Natural killer cell (primary cell): ENCODE data around the gene CCNF. TPM values are rescaled to one million over a fixed set of nuclear protein-coding genes. Genes with fewer than 3 reads are reported as not detected.
"Not testable (repeated sequence)": the region's sequence is repeated elsewhere in the genome, so short reads cannot be mapped to it uniquely, and the experiment has no call there.

Source experiments
- ATAC-seq, 3 donors: fragments of 150-1000 bp in 2 of 3; fragments of 200-7000 bp in 1 of 3; cut with Tn5 transposase; 1 replicate in 1 of 3; 2 replicates in 2 of 3; pipeline ENCODE4 v1.10.0; 2021; ENCODE audit warnings: mild to moderate bottlenecking in 2 of 3, moderate library complexity in 2 of 3
- DNase-seq, 2 donors: peaks; one replicate each; pipeline versions ENCODE4 v3.0.0 to v3.0.0-alpha.2; 2013 to 2021; ENCODE audit warnings: mixed read lengths in 1 of 2
- H3K27ac ChIP-seq: one replicate; pipeline ENCODE4 v1.5.1; 2013; ENCODE audit warnings: mild to moderate bottlenecking, low read length
- H3K27me3 ChIP-seq: one replicate; pipeline ENCODE4 v1.6.1; 2013; ENCODE audit warnings: low read length; ENCODE audit not compliant: control insufficient read depth, insufficient read depth
- H3K36me3 ChIP-seq: one replicate; pipeline ENCODE4 v1.6.1; 2013; ENCODE audit warnings: low read length; ENCODE audit not compliant: control insufficient read depth, insufficient read depth
- H3K4me1 ChIP-seq: one replicate; pipeline ENCODE4 v1.6.1; 2013; ENCODE audit warnings: low read length; ENCODE audit not compliant: control insufficient read depth, insufficient read depth
- H3K4me3 ChIP-seq: one replicate; pipeline ENCODE4 v1.5.1; 2013; ENCODE audit warnings: low read length
- H3K9me3 ChIP-seq: one replicate; pipeline ENCODE4 v1.6.1; 2013; ENCODE audit warnings: low read length; ENCODE audit not compliant: control insufficient read depth, insufficient read depth
- H3K27ac Mint-ChIP-seq, 2 donors: one replicate each; pipeline ENCODE4 v1.8.0; 2022; ENCODE audit warnings: mild to moderate bottlenecking in 2 of 2, mixed read lengths in 2 of 2, moderate library complexity in 1 of 2
- H3K27me3 Mint-ChIP-seq, 2 donors: one replicate each; pipeline ENCODE4 v1.8.0; 2022; ENCODE audit warnings: low read depth in 2 of 2, mixed read lengths in 2 of 2
- H3K36me3 Mint-ChIP-seq: one replicate; pipeline ENCODE4 v1.8.0; 2022; ENCODE audit warnings: mixed read lengths
- H3K4me1 Mint-ChIP-seq, 2 donors: one replicate each; pipeline ENCODE4 v1.8.0; 2022; ENCODE audit warnings: mixed read lengths in 2 of 2
- H3K4me3 Mint-ChIP-seq: one replicate; pipeline ENCODE4 v1.8.0; 2022; ENCODE audit warnings: mild to moderate bottlenecking, moderate library complexity, mixed read lengths
- H3K9me3 Mint-ChIP-seq, 2 donors: one replicate each; pipeline ENCODE4 v1.8.0; 2022; ENCODE audit warnings: mixed read lengths in 2 of 2
- WGBS: methylation state at CpG from one replicate; pipeline ENCODE4 v1.1.7; 2013; ENCODE audit warnings: missing lambda C conversion rate; ENCODE audit not compliant: insufficient coverage; 5-methylcytosine and 5-hydroxymethylcytosine counted together
- intact Hi-C: fragments of 100-400 bp; cut with micrococcal nuclease; formaldehyde crosslinking; loops from one replicate; pipeline ENCODE4 v1.14.2; 2022
- total RNA-seq, 4 donors: library from RNA; stranded (reverse); fragments of 120-200 nt in 1 of 4; gene quantifications; one replicate each; pipeline versions ENCODE4 v1.2.3 to v1.2.4, GENCODE V29; 2013 to 2022
- TF ChIP-seq, protein P1 (sequence below): fragments of 200-600 bp; IDR thresholded peaks from one replicate; pipeline ENCODE4 v1.8.0; 2022; ENCODE audit warnings: antibody characterized with exemption

The CCNF gene
- total RNA-seq, 3 donors from 2014 or later (not counting 1 experiment from before 2014, with no cell fraction given) = 7.5 to 14.2 (median 8.4) TPM

DNA sequence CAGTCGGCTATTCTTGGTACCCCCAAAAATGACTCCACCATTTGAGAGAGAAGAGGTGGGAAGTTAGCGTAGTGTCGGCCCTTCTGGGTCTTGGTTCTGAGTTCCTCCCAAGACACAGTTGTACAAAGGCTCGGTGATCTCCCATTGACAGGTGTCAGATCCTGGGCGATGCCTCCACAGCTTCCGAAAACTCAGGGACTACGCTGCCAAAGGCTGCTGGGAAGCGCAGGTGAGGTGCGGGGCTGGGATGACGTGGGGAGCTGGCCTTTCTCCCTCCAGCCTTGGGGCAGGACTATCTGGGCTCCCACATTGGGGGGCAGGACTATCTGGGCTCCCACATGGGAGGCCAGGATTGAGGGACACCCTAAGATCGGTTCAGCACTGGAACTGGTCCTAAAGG lies 10.4 kb downstream of the CCNF start:
- Mint-ChIP-seq H3K4me3 (no peak overlapping the region), H3K36me3 (no peaks in the 10 kb centered on the region)
- intact Hi-C loops = no loop called here

DNA sequence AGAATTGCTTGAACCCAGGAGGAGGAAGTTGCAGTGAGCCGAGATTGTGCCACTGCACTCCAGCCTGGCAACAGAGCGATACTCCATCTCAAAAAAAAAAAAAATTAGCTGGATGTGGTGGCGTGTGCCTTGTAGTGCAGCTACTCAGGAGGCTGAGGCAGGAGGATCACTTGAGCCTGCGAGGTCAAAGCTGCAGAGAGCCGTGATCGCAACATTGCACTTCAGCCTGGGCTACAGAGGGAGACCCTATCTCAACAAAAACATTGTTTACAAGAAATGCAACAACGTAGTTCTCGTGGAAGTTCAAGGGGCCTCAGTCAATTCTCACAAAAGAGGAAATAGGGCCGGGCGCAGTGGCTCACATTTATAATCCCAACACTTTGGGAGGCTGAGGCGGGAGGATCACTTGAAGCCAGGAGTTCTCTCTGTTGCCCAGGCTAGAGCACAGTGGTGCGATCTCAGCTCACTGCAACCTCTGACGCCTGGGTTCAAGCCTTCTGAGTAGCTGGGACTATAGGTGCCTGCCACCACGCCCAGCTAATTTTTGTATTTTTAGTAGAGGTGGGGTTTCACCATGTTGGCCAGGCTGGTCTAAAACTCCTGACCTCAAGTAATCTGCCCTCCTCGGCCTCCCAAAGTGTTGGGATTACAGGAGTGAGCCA lies 12.0 kb downstream of the CCNF start:
- H3K36me3 Mint-ChIP-seq, H3K4me3 ChIP-seq, H3K9me3 ChIP-seq, H3K27ac ChIP-seq, H3K9me3 Mint-ChIP-seq, H3K27me3 Mint-ChIP-seq, H3K4me3 Mint-ChIP-seq, ATAC-seq, intact Hi-C loops, H3K27me3 ChIP-seq, DNase-seq, H3K27ac Mint-ChIP-seq: not testable (repeated sequence)
- Histone ChIP-seq H3K4me1 (peaks cover 35% of the 10 kb centered on the region), H3K36me3 (peaks cover 16% of the 10 kb centered on the region)
- peaks cover 17 to 19% of the 10 kb centered on the region in 2 donors for H3K4me1 Mint-ChIP-seq
- WGBS = 83% methylated on average over 14 of the region's 15 CpGs

More for the DNA sequence above, 10.4 kb downstream of the CCNF start:
- no peaks in the 10 kb centered on the region for H3K27me3 Mint-ChIP-seq
- H3K4me3 ChIP-seq = no peak overlapping the region
- no peaks in the 10 kb centered on the region for H3K9me3 ChIP-seq
- no peak for DNase-seq
- no peaks in the 10 kb centered on the region for H3K9me3 Mint-ChIP-seq
- H3K4me1 ChIP-seq = peaks cover 39% of the 10 kb centered on the region
- peaks cover 17 to 19% of the 10 kb centered on the region in 2 donors for H3K4me1 Mint-ChIP-seq
- peak overlapping the region; percentile 27 for H3K27ac ChIP-seq
- 97% methylated on average over 11 of the region's 11 CpGs for WGBS
- no peak for ATAC-seq
- TF ChIP-seq, protein P1, sequence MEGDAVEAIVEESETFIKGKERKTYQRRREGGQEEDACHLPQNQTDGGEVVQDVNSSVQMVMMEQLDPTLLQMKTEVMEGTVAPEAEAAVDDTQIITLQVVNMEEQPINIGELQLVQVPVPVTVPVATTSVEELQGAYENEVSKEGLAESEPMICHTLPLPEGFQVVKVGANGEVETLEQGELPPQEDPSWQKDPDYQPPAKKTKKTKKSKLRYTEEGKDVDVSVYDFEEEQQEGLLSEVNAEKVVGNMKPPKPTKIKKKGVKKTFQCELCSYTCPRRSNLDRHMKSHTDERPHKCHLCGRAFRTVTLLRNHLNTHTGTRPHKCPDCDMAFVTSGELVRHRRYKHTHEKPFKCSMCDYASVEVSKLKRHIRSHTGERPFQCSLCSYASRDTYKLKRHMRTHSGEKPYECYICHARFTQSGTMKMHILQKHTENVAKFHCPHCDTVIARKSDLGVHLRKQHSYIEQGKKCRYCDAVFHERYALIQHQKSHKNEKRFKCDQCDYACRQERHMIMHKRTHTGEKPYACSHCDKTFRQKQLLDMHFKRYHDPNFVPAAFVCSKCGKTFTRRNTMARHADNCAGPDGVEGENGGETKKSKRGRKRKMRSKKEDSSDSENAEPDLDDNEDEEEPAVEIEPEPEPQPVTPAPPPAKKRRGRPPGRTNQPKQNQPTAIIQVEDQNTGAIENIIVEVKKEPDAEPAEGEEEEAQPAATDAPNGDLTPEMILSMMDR = no peak
- no peaks in the 10 kb centered on the region for H3K27me3 ChIP-seq
- H3K27ac Mint-ChIP-seq = peak overlapping the region; percentile 78 to 79
- H3K36me3 ChIP-seq = peaks cover 10% of the 10 kb centered on the region

DNA sequence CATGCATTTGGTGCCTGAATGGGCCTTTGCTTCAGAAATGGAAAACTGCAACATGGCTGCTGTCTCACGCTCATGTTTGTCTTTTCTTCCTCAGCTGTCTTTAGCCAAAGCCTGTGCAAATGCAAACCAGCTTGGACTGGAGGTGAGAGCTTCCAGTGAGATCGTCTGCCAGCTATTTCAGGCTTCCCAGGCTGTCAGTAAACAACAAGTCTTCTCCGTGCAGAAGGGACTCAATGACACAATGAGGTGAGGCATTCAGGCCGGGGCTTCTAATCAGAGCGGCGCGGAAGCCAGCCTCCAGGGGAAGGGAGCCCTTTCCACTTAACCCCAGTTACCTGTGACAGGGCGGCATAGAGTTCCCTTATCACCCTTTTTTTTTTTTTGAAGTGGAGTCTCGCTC lies 14.3 kb downstream of the CCNF start:
- Histone ChIP-seq H3K36me3 (peaks cover 24% of the 10 kb centered on the region), H3K9me3 (no peaks in the 10 kb centered on the region), H3K4me1 (peaks cover 15% of the 10 kb centered on the region), H3K27ac (no peak overlapping the region), H3K4me3 (no peak overlapping the region), H3K27me3 (no peaks in the 10 kb centered on the region)
- ATAC-seq = no peak
- H3K4me3 Mint-ChIP-seq = no peak overlapping the region
- peaks cover 12 to 13% of the 10 kb centered on the region in 2 donors for H3K4me1 Mint-ChIP-seq
- H3K9me3 Mint-ChIP-seq = no peaks in the 10 kb centered on the region
- no peak for DNase-seq
- TF ChIP-seq, protein P1 = no peak
- no peaks in the 10 kb centered on the region for H3K27me3 Mint-ChIP-seq
- intact Hi-C loops = no loop called here
- WGBS = 96% methylated on average over 7 of the region's 9 CpGs
- H3K36me3 Mint-ChIP-seq = no peaks in the 10 kb centered on the region
- H3K27ac Mint-ChIP-seq = no peak overlapping the region

DNA sequence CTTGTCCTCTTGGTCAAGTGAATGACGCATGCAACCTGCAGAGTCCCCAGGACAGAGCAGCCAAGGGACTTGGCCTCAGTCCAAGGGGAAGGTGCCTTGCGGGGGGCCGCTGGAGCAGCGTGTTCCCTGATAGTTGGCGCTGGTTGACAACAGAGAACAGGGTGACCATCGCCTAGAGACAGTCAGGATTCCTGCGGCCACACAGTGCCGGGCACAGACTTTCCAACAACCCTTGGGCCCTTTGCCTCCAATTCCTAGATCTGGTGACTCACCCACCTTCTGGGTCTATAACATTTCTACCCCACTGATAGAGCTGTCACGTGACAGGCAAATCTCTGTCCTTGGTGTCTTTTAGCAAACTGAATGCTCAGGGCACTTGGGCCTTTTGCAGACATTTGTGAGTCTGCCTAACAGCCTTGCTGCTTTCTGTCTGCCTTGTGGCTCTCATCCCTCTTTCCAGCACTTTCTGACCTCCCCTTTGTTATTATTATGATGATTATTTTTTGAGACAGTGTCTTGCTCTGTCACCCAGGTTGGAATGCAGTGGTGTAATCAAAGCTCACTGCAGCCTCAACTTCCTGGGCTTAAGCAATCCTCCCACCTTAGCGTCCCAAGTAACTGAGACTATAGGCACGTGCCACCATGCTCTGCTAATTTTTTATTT lies 18.8 kb downstream of the CCNF start:
- Histone ChIP-seq H3K4me3 (no peak overlapping the region), H3K27ac (no peak overlapping the region), H3K9me3 (no peaks in the 10 kb centered on the region), H3K36me3 (peaks cover 36% of the 10 kb centered on the region), H3K27me3 (no peaks in the 10 kb centered on the region), H3K4me1 (no peaks in the 10 kb centered on the region)
- Mint-ChIP-seq H3K4me1 (no peaks in the 10 kb centered on the region), H3K36me3 (no peaks in the 10 kb centered on the region), H3K9me3 (no peaks in the 10 kb centered on the region), H3K27me3 (no peaks in the 10 kb centered on the region), H3K27ac (no peak overlapping the region), H3K4me3 (no peak overlapping the region)
- 96% methylated on average over 11 of the region's 11 CpGs for WGBS
- DNase-seq (no peak), ATAC-seq (no peak)
- TF ChIP-seq, protein P1 = no peak
- intact Hi-C loops = no loop called here
